Measurements from ENCODE around the gene ABR.
"Not testable (repeated sequence)": the region's sequence is repeated elsewhere in the genome, so short reads cannot be mapped to it uniquely, and the experiment has no call there.

The ABR gene

DNA sequence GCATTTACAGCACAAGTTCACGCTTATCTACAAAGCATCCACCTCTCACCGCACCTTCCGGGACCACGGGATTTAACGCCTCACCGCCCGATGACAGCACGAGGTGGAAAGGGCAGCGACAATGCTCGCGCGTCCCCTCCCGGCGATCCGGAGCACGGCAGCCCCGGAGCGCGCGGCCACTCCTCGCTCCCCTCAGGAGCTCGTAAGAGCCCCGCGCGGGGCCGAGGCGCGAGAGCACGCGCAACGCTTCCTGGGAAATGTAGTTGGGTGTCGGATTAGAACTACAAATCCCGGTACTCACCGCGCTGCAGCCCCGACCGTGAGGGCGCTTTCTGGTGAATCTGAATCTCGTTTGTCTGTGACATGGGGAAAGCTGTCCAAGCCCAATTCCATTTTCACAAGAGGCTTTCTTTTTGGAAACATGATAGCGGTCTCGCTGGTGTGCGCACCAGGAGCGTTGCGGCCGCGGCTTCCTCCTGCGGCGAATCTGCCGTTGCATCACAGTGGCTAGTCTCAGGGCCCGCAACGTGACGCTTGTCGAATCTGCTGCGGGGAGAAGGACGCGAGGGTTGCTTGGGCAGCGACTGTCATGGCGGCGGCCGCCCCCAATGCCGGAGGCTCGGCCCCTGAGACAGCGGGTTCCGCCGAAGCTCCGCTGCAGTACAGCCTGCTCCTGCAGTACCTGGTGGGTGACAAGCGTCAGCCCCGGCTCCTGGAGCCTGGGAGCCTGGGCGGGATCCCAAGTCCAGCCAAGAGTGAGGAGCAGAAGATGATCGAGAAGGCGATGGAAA is 183.0 kb downstream of the ABR start, which contains the start of gene TIMM22:
Gene TIMM22, plus strand, starts transcription at position 576 of the 791 bp plus-strand sequence. Its CDS starts 14 bp downstream, at position 590.
- peak within 1 kb of the TSS; percentile 97 for H3K27ac ChIP-seq (ENCODE audit: low read length, poor library complexity, severe bottlenecking)
- H2AK5ac ChIP-seq (ENCODE audit: low read length, severe bottlenecking) = peak within 1 kb of the TSS; percentile 54
- H2AFZ ChIP-seq (ENCODE audit: low read depth, low read length) = peak within 1 kb of the TSS; percentile 78
- H2BK5ac ChIP-seq (ENCODE audit: low read depth, low read length, poor library complexity, severe bottlenecking) = peak within 1 kb of the TSS; percentile 99
- peak within 1 kb of the TSS in 1 of 2 experiments; percentile 97 for H3K14ac ChIP-seq (ENCODE audit: low read length in 2 of 2)
- under 1% methylated on average over 71 of the region's 71 CpGs for WGBS
- H3K27me3 ChIP-seq (ENCODE audit: control insufficient read depth in 1 of 2, insufficient read depth in 1 of 2, low read length in 2 of 2) = no peaks in the 10 kb centered on the region
- H3K4me3 ChIP-seq (ENCODE audit: insufficient read depth in 1 of 2, low read depth in 1 of 2, low read length in 2 of 2) = peak within 1 kb of the TSS; percentile 95 to 100
- H3K79me1 ChIP-seq (replicated peaks; ENCODE audit: low read length, poor library complexity, severe bottlenecking) = peaks cover 5% of the 10 kb centered on the region
- H4K8ac ChIP-seq (ENCODE audit: low read length) = peak within 1 kb of the TSS; percentile 94
- peak; percentile 99 for DNase-seq
- H4K91ac ChIP-seq (ENCODE audit: low read length) = peak within 1 kb of the TSS; percentile 95
- peak within 1 kb of the TSS; percentile 100 for H3K9ac ChIP-seq (ENCODE audit: low read length)
- peaks cover 23 to 31% of the 10 kb centered on the region in 2 experiments for H3K36me3 ChIP-seq (ENCODE audit: control insufficient read depth in 1 of 2, insufficient read depth in 2 of 2, low read depth in 1 of 2, low read length in 2 of 2)
- H2BK120ac ChIP-seq (ENCODE audit: low read depth, low read length) = peak within 1 kb of the TSS; percentile 61
- H2BK15ac ChIP-seq (ENCODE audit: low read depth, poor library complexity, severe bottlenecking) = peak within 1 kb of the TSS; percentile 77
- peak within 1 kb of the TSS; percentile 49 to 95 for H2BK12ac ChIP-seq (ENCODE audit: low read length in 2 of 2)
- no peaks in the 10 kb centered on the region for H3K9me3 ChIP-seq (ENCODE audit: control insufficient read depth, low read length)
- peak within 1 kb of the TSS; percentile 97 to 100 for H3K4ac ChIP-seq (ENCODE audit: low read depth in 1 of 2, low read length in 2 of 2)
- H3K4me2 ChIP-seq (ENCODE audit: low read length, poor library complexity, severe bottlenecking) = peak within 1 kb of the TSS; percentile 61
- H3K18ac ChIP-seq (ENCODE audit: low read depth in 1 of 2, low read length in 2 of 2) = peak within 1 kb of the TSS; percentile 60 to 98
- peak within 1 kb of the TSS in 1 of 2 experiments; percentile 16 for H3K23ac ChIP-seq (ENCODE audit: low read length in 2 of 2)
- peaks cover 16% of the 10 kb centered on the region for H3K4me1 ChIP-seq (ENCODE audit: control insufficient read depth, insufficient read depth, low read depth, low read length)

GRCh38 chr17:995324-995723 is 184.5 kb downstream of the ABR start:
- 86% methylated on average over 8 of the region's 8 CpGs for WGBS
- Histone ChIP-seq H3K4me2 (ENCODE audit: low read length, poor library complexity, severe bottlenecking) (peak overlapping the region; percentile 29), H3K27ac (ENCODE audit: low read length, poor library complexity, severe bottlenecking) (peak overlapping the region; percentile 84), H3K36me3 (ENCODE audit: control insufficient read depth in 1 of 2, insufficient read depth in 2 of 2, low read depth in 1 of 2, low read length in 2 of 2) (peaks cover 11 to 18% of the 10 kb centered on the region in 2 experiments), H2AK5ac (ENCODE audit: low read length, severe bottlenecking) (peak overlapping the region; percentile 74)
- not testable (repeated sequence) for H3K79me1 ChIP-seq (replicated peaks; ENCODE audit: low read length, poor library complexity, severe bottlenecking); H2BK120ac ChIP-seq (ENCODE audit: low read depth, low read length); H2BK12ac ChIP-seq (ENCODE audit: low read length in 2 of 2); H3K23ac ChIP-seq (ENCODE audit: low read length in 2 of 2); DNase-seq; H4K91ac ChIP-seq (ENCODE audit: low read length); H3K9ac ChIP-seq (ENCODE audit: low read length); H2BK5ac ChIP-seq (ENCODE audit: low read depth, low read length, poor library complexity, severe bottlenecking); H3K18ac ChIP-seq (ENCODE audit: low read depth in 1 of 2, low read length in 2 of 2); H3K14ac ChIP-seq (ENCODE audit: low read length in 2 of 2); H3K4me1 ChIP-seq (ENCODE audit: control insufficient read depth, insufficient read depth, low read depth, low read length); H3K27me3 ChIP-seq (ENCODE audit: control insufficient read depth in 1 of 2, insufficient read depth in 1 of 2, low read length in 2 of 2); H3K9me3 ChIP-seq (ENCODE audit: control insufficient read depth, low read length); H3K4ac ChIP-seq (ENCODE audit: low read depth in 1 of 2, low read length in 2 of 2); H4K8ac ChIP-seq (ENCODE audit: low read length); H3K4me3 ChIP-seq (ENCODE audit: insufficient read depth in 1 of 2, low read depth in 1 of 2, low read length in 2 of 2); H2AFZ ChIP-seq (ENCODE audit: low read depth, low read length); H2BK15ac ChIP-seq (ENCODE audit: low read depth, poor library complexity, severe bottlenecking)

DNA sequence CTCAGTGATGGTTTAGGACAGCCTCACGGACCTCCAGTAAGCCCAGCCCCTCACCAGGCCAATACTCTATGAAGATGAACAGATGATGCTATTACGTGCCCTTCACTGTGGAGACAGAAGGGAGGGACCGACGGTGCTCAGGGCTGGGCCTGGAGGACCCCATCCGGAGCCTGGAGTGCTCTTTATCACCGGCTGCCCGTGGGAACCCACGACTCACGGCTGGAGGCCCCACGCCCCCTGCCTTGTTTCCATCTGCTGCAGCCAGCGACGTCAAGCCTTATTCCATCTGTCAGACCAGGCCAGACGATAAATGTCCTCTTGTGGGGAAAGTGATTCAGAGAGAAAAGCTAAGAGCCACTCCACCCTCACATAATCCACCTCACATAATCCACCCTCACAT is 186.8 kb downstream of the ABR start:
- WGBS = 60% methylated on average over 12 of the region's 13 CpGs
- H2AFZ ChIP-seq (ENCODE audit: low read depth, low read length) = no peak overlapping the region
- H2BK12ac ChIP-seq (ENCODE audit: low read length in 2 of 2) = no peak overlapping the region
- H4K91ac ChIP-seq (ENCODE audit: low read length) = no peak overlapping the region
- DNase-seq = peak; percentile 46
- peaks cover 2% of the 10 kb centered on the region for H3K79me1 ChIP-seq (replicated peaks; ENCODE audit: low read length, poor library complexity, severe bottlenecking)
- H3K14ac ChIP-seq (ENCODE audit: low read length in 2 of 2) = no peak overlapping the region
- no peaks in the 10 kb centered on the region for H3K9me3 ChIP-seq (ENCODE audit: control insufficient read depth, low read length)
- H2BK120ac ChIP-seq (ENCODE audit: low read depth, low read length) = no peak overlapping the region
- H2BK5ac ChIP-seq (ENCODE audit: low read depth, low read length, poor library complexity, severe bottlenecking) = no peak overlapping the region
- no peak overlapping the region for H3K4me2 ChIP-seq (ENCODE audit: low read length, poor library complexity, severe bottlenecking)
- H2AK5ac ChIP-seq (ENCODE audit: low read length, severe bottlenecking) = peak overlapping the region; percentile 22
- no peak overlapping the region for H3K23ac ChIP-seq (ENCODE audit: low read length in 2 of 2)
- H4K8ac ChIP-seq (ENCODE audit: low read length) = no peak overlapping the region
- H3K18ac ChIP-seq (ENCODE audit: low read depth in 1 of 2, low read length in 2 of 2) = no peak overlapping the region
- H3K9ac ChIP-seq (ENCODE audit: low read length) = no peak overlapping the region
- no peak overlapping the region for H3K27ac ChIP-seq (ENCODE audit: low read length, poor library complexity, severe bottlenecking)
- H3K27me3 ChIP-seq (ENCODE audit: control insufficient read depth in 1 of 2, insufficient read depth in 1 of 2, low read length in 2 of 2) = no peaks in the 10 kb centered on the region
- H2BK15ac ChIP-seq (ENCODE audit: low read depth, poor library complexity, severe bottlenecking) = no peak overlapping the region
- H3K4ac ChIP-seq (ENCODE audit: low read depth in 1 of 2, low read length in 2 of 2) = no peak overlapping the region
- no peak overlapping the region for H3K4me3 ChIP-seq (ENCODE audit: insufficient read depth in 1 of 2, low read depth in 1 of 2, low read length in 2 of 2)
- peaks cover 0 to 3% of the 10 kb centered on the region in 2 experiments for H3K36me3 ChIP-seq (ENCODE audit: control insufficient read depth in 1 of 2, insufficient read depth in 2 of 2, low read depth in 1 of 2, low read length in 2 of 2)
- peaks cover 5% of the 10 kb centered on the region for H3K4me1 ChIP-seq (ENCODE audit: control insufficient read depth, insufficient read depth, low read depth, low read length)

GRCh38 chr17:988561-988960 is 191.2 kb downstream of the ABR start:
- H4K91ac ChIP-seq (ENCODE audit: low read length) = no peak overlapping the region
- no peak overlapping the region for H3K4me3 ChIP-seq (ENCODE audit: insufficient read depth in 1 of 2, low read depth in 1 of 2, low read length in 2 of 2)
- H3K9me3 ChIP-seq (ENCODE audit: control insufficient read depth, low read length) = no peaks in the 10 kb centered on the region
- DNase-seq = no peak
- H3K4ac ChIP-seq (ENCODE audit: low read depth in 1 of 2, low read length in 2 of 2) = no peak overlapping the region
- no peak overlapping the region for H3K9ac ChIP-seq (ENCODE audit: low read length)
- H3K14ac ChIP-seq (ENCODE audit: low read length in 2 of 2) = no peak overlapping the region
- H3K79me1 ChIP-seq (replicated peaks; ENCODE audit: low read length, poor library complexity, severe bottlenecking) = no peaks in the 10 kb centered on the region
- H2AK5ac ChIP-seq (ENCODE audit: low read length, severe bottlenecking) = no peak overlapping the region
- no peaks in the 10 kb centered on the region for H3K27me3 ChIP-seq (ENCODE audit: control insufficient read depth in 1 of 2, insufficient read depth in 1 of 2, low read length in 2 of 2)
- H2AFZ ChIP-seq (ENCODE audit: low read depth, low read length) = no peak overlapping the region
- H2BK120ac ChIP-seq (ENCODE audit: low read depth, low read length) = no peak overlapping the region
- no peak overlapping the region for H2BK12ac ChIP-seq (ENCODE audit: low read length in 2 of 2)
- H3K23ac ChIP-seq (ENCODE audit: low read length in 2 of 2) = no peak overlapping the region
- H3K4me1 ChIP-seq (ENCODE audit: control insufficient read depth, insufficient read depth, low read depth, low read length) = peaks cover 2% of the 10 kb centered on the region
- H3K18ac ChIP-seq (ENCODE audit: low read depth in 1 of 2, low read length in 2 of 2) = no peak overlapping the region
- H3K36me3 ChIP-seq (ENCODE audit: control insufficient read depth in 1 of 2, insufficient read depth in 2 of 2, low read depth in 1 of 2, low read length in 2 of 2) = peaks cover 0 to 3% of the 10 kb centered on the region in 2 experiments
- H3K27ac ChIP-seq (ENCODE audit: low read length, poor library complexity, severe bottlenecking) = no peak overlapping the region
- WGBS = 89% methylated on average over 11 of the region's 11 CpGs
- no peak overlapping the region for H4K8ac ChIP-seq (ENCODE audit: low read length)
- H2BK5ac ChIP-seq (ENCODE audit: low read depth, low read length, poor library complexity, severe bottlenecking) = no peak overlapping the region
- no peak overlapping the region for H3K4me2 ChIP-seq (ENCODE audit: low read length, poor library complexity, severe bottlenecking)
- no peak overlapping the region for H2BK15ac ChIP-seq (ENCODE audit: low read depth, poor library complexity, severe bottlenecking)
